ENCODE measurements around the gene RDM1. TPM values are rescaled to one million over a fixed set of nuclear protein-coding genes. Genes with fewer than 3 reads are reported as not detected.

RDM1 gene
- total RNA-seq, 4 donors from 2014 or later: not detected

DNA sequence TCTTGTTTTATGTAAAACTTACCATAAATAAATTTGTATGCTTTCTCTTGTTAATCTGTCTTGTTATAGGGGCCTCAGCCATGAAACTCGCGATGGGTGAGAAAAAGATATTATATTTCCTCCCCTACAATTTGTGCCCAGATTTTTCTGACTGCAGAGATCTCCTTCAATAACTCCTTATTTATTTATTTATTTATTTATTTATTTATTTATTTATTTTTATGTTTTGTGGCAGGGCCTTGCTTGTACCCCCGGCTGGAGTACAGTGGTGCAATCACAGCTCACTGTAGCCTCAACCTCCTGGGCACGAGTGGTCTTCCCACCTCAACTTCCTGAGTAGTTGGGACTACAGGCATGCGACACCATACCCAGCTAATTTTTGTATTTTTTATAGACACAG, 27.1 kb downstream of the RDM1 start:
- H3K4me1 ChIP-seq: no peaks in the 10 kb centered on the region
- 89% methylated on average over 5 of the region's 5 CpGs for WGBS
- no peak for DNase-seq (ENCODE audit: extremely low spot score)
- intact Hi-C loops (cut with DNase I): no loop called here
- H3K4me3 ChIP-seq: no peak overlapping the region
- no peaks in the 10 kb centered on the region for H3K27me3 ChIP-seq
- H3K36me3 ChIP-seq: no peaks in the 10 kb centered on the region
- no peak overlapping the region for H3K27ac ChIP-seq (replicated peaks in 1 of 4)
- H3K9me3 ChIP-seq: no peaks in the 10 kb centered on the region
- TF ChIP-seq EP300 (IDR thresholded peaks at IDR 0.05) (no peak), POLR2AphosphoS5 (IDR thresholded peaks at IDR 0.05) (no peak), CTCF (IDR thresholded peaks at IDR 0.05) (no peak), POLR2A (IDR thresholded peaks at IDR 0.05; ENCODE audit: low read depth) (no peak)

DNA sequence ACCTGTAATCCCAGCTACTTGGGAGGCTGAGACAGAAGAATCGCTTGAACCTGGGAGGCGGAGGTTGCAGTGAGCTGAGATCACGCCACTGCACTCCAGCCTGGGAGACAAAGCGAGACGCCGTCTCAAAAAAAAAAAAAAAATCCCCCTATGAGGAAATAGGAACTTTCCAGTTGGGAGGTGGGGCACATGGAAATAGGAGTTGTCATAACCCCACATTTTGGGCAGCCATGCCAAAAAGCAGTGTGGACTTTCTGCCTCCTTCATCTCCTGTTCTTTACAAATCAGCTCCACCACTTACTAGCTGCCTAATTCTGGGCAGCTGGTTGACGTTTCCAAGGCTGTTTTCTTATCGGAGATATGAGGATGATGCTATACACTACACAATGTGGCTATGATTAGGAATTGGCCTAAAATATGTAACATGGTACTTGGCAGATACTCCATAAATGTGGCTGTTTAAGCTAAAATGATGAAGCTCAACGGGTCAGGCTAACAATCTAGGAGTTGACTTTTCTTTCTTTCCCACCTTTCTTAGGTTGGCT, 28.9 kb downstream of the RDM1 start:
- no peak for TF ChIP-seq EP300 (IDR thresholded peaks at IDR 0.05)
- TF ChIP-seq POLR2A (IDR thresholded peaks at IDR 0.05; ENCODE audit: low read depth): no peak
- no peak for TF ChIP-seq CTCF (IDR thresholded peaks at IDR 0.05)
- no peak for TF ChIP-seq POLR2AphosphoS5 (IDR thresholded peaks at IDR 0.05)
- Histone ChIP-seq H3K9me3 (no peaks in the 10 kb centered on the region), H3K4me1 (no peaks in the 10 kb centered on the region), H3K36me3 (no peaks in the 10 kb centered on the region), H3K27me3 (no peaks in the 10 kb centered on the region), H3K27ac (replicated peaks in 1 of 4) (no peak overlapping the region), H3K4me3 (no peak overlapping the region)
- DNase-seq (ENCODE audit: extremely low spot score): no peak
- WGBS: 86% methylated on average over 9 of the region's 9 CpGs
- intact Hi-C loops (cut with DNase I): no loop called here

- Histone ChIP-seq H3K36me3 (no peaks in the 10 kb centered on the region), H3K27me3 (no peaks in the 10 kb centered on the region), H3K4me1 (no peaks in the 10 kb centered on the region), H3K9me3 (no peaks in the 10 kb centered on the region), H3K27ac (replicated peaks in 1 of 4) (no peak overlapping the region), H3K4me3 (no peak overlapping the region)
- 55% methylated on average over 11 of the region's 11 CpGs for WGBS
- intact Hi-C loops (cut with DNase I): no loop called here
- TF ChIP-seq POLR2A (IDR thresholded peaks at IDR 0.05; ENCODE audit: low read depth) (no peak), EP300 (IDR thresholded peaks at IDR 0.05) (no peak), CTCF (IDR thresholded peaks at IDR 0.05) (no peak), POLR2AphosphoS5 (IDR thresholded peaks at IDR 0.05) (no peak)
- DNase-seq (ENCODE audit: extremely low spot score): no peak
These were observed 29.7 kb downstream of the RDM1 start for GRCh38 chr17:35900708-35901480.

DNA sequence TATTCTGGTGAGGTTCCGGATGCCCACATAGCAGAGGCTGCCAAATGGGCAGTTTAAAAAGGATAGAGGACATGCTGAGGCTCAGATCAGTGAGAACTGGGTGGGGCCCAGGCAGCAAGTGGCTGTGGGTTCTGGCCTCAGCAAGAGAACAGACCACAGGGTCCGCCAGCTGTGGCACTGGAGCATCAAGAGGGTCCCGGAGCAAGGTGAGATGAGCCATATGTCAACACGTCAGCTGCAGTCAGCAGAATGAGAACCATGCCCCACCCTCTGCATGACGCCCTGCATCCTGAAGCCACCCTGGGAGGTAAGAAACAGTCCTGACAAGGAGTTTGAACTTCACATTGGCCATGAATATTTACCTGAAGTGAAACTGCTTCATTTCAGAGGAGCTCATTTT, 30.3 kb downstream of the RDM1 start:
- 62% methylated on average over 3 of the region's 5 CpGs for WGBS
- H3K4me3 ChIP-seq: no peak overlapping the region
- no peak for DNase-seq (ENCODE audit: extremely low spot score)
- intact Hi-C loops (cut with DNase I): no loop called here
- TF ChIP-seq CTCF (IDR thresholded peaks at IDR 0.05): no peak
- TF ChIP-seq EP300 (IDR thresholded peaks at IDR 0.05): no peak
- no peak for TF ChIP-seq POLR2AphosphoS5 (IDR thresholded peaks at IDR 0.05)
- TF ChIP-seq POLR2A (IDR thresholded peaks at IDR 0.05; ENCODE audit: low read depth): no peak
- no peak overlapping the region for H3K27ac ChIP-seq (replicated peaks in 1 of 4)
- H3K36me3 ChIP-seq: no peaks in the 10 kb centered on the region
- H3K9me3 ChIP-seq: no peaks in the 10 kb centered on the region
- H3K4me1 ChIP-seq: no peaks in the 10 kb centered on the region
- H3K27me3 ChIP-seq: no peaks in the 10 kb centered on the region
